C4-2B (cell line): Measurements from ENCODE around the gene PRKCA.

Source experiments
- ZFX ChIP-seq: fragments of 450-650 bp; IDR thresholded peaks from 2 replicates; pipeline ENCODE4 v1.6.1; 2017
- TF ChIP-seq, protein P1 (sequence below): fragments of 450-650 bp; conservative IDR thresholded peaks from 2 replicates; pipeline ENCODE4 v1.5.1; 2017; ENCODE audit warnings: mild to moderate bottlenecking

GRCh38 chr17:66679631-66680517, 377.5 kb downstream of the PRKCA start:
- TF ChIP-seq, protein P1, sequence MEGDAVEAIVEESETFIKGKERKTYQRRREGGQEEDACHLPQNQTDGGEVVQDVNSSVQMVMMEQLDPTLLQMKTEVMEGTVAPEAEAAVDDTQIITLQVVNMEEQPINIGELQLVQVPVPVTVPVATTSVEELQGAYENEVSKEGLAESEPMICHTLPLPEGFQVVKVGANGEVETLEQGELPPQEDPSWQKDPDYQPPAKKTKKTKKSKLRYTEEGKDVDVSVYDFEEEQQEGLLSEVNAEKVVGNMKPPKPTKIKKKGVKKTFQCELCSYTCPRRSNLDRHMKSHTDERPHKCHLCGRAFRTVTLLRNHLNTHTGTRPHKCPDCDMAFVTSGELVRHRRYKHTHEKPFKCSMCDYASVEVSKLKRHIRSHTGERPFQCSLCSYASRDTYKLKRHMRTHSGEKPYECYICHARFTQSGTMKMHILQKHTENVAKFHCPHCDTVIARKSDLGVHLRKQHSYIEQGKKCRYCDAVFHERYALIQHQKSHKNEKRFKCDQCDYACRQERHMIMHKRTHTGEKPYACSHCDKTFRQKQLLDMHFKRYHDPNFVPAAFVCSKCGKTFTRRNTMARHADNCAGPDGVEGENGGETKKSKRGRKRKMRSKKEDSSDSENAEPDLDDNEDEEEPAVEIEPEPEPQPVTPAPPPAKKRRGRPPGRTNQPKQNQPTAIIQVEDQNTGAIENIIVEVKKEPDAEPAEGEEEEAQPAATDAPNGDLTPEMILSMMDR: no peak
- TF ChIP-seq ZFX: no peak
